Jurkat, Clone E6-1 (cell line): ENCODE results near the gene TSEN15. TPM values are rescaled to one million over a fixed set of nuclear protein-coding genes. Genes with fewer than 3 reads are reported as not detected.

Experiments used
- DNase-seq: peaks from one replicate; pipeline ENCODE4 v3.0.0-alpha.2; 2011; ENCODE audit warnings: low read depth, low spot score
- H3K4me3 ChIP-seq: 2 replicates; pipeline ENCODE4 v1.5.1; 2011; ENCODE audit warnings: mild to moderate bottlenecking, low read length, control low read depth, moderate library complexity
- polyA plus RNA-seq: library from polyadenylated mRNA; unstranded; fragments of >200 nt; gene quantifications from one replicate; pipeline ENCODE4 v1.2.1, GENCODE V29; 2012; ENCODE audit warnings: missing spikeins; ENCODE audit not compliant: insufficient read length, insufficient read depth

The TSEN15 gene
- polyA plus RNA-seq: 60.6 TPM

- peak; percentile 76 for DNase-seq
- H3K4me3 ChIP-seq: peak within 1 kb of the TSS; percentile 71
Measured at GRCh38 chr1:184051485-184052193, at the start of gene TSEN15. TSEN15 (plus strand) TSS chr1:184051730; CDS start chr1:184051756, 26 bp downstream.

DNA sequence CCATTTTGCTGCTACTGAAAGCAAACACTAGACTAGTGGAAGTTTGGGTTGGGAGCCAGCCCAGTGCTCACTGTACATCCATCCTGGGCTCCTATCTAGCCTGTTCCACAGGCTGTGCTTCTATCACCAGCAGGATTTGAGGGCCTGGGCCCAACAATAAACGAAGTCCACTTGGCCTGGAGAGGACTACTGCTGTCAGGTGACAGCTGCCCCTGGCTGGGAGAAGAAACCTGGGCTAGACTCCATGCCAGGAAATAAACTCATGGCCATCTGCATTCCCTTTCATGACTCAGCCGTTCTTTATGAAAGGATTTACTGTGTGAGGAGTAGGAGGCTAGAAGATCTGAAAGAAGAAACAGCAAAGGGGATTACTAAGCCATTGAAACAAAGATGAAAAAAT lies 49.5 kb upstream of the TSEN15 start:
- H3K4me3 ChIP-seq: no peak overlapping the region
- DNase-seq: no peak

DNA sequence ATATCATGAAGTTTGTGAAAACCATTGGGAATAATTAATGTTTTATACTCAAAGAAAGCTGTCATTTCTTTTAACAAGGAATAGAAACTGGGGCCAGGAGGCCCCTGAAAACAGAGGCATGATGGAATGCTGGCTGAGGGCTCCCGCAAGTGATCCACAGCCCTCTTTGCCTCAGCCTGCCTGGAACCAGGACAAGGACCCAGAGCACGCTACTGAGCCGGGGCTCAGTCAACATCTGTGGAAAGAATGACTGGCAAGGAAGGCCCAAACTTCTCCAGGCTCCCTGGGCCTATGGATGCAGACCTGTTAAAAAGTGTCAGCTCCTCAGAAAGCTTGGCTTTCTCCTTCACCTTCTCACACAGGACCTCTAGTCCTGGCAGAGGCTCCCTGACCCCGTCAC lies 46.6 kb upstream of the TSEN15 start:
- no peak for DNase-seq
- H3K4me3 ChIP-seq: no peak overlapping the region

GRCh38 chr1:184005506-184005905 lies 46.0 kb upstream of the TSEN15 start:
- H3K4me3 ChIP-seq: no peak overlapping the region

GRCh38 chr1:184010788-184011187 lies 40.7 kb upstream of the TSEN15 start:
- no peak for DNase-seq
- H3K4me3 ChIP-seq: no peak overlapping the region

More at GRCh38 chr1:184005506-184005905, 46.0 kb upstream of the TSEN15 start:
- DNase-seq: no peak

DNA sequence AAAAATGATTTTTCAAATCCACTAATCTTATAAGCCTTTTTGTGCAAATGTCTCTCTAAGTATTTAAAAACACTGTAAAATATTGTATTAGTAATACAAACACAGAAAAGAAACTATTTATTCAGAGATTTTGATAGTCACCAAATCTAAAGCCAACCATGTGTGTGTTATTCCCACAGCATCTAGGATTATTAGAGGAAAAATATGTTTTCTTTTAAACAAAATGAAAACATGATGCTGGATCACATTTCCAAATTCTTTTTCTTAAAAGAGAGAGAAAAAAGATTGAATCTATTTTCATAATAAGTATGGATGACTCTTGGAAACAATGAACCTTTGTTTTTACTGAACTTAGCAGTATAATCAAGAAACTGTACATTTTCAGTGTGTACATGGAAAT lies 39.3 kb upstream of the TSEN15 start:
- DNase-seq: no peak
- H3K4me3 ChIP-seq: no peak overlapping the region

DNA sequence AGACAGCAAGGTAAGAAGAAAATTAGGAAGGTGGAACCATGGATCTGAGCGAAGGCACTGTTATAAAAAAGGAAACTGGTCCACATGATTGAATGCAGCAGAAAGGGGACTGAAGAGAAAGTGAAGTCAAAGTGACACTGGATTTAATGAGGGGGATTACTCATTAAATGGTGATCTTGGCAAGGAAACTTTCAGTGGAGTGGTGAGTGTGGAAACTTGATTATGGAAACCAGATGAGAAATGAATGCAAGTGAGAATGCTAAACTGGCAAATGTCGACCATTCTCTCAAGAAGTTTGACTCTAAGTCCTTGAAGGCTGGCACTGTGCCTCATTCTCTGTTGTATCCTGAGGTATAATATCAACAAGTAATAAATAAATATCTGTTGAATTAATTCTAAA lies 37.3 kb upstream of the TSEN15 start:
- no peak overlapping the region for H3K4me3 ChIP-seq
- DNase-seq: no peak

GRCh38 chr1:184016169-184016568 lies 35.4 kb upstream of the TSEN15 start:
- H3K4me3 ChIP-seq: no peak overlapping the region
- no peak for DNase-seq

GRCh38 chr1:184017306-184017705 lies 34.2 kb upstream of the TSEN15 start:
- no peak overlapping the region for H3K4me3 ChIP-seq
- DNase-seq: no peak

- no peak overlapping the region for H3K4me3 ChIP-seq
- DNase-seq: no peak
Measured at GRCh38 chr1:184018622-184019021, 32.9 kb upstream of the TSEN15 start.

GRCh38 chr1:184019069-184019468 lies 32.5 kb upstream of the TSEN15 start:
- H3K4me3 ChIP-seq: no peak overlapping the region
- DNase-seq: no peak

DNA sequence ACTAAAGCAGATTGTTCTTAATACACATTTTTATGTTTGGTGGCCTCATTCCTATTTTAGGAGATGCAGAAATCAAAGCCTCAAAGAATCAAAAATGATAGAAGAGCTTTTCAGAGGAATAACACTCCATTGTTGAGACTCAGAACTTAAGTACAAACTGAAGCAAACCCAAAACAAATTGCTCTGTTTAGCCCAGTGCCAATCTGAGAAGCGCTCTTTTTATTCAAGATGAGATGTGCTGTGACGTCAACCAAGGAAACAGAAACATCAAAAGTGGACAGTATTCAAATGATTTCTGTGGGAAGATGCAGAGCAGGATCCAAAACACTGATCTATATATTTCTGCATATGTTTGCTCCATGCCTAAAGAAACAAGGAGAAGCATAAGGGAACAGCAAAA lies 32.0 kb upstream of the TSEN15 start:
- no peak overlapping the region for H3K4me3 ChIP-seq
- no peak for DNase-seq

- no peak for DNase-seq
- H3K4me3 ChIP-seq: no peak overlapping the region
Measured at GRCh38 chr1:184020328-184020727, 31.2 kb upstream of the TSEN15 start.

DNA sequence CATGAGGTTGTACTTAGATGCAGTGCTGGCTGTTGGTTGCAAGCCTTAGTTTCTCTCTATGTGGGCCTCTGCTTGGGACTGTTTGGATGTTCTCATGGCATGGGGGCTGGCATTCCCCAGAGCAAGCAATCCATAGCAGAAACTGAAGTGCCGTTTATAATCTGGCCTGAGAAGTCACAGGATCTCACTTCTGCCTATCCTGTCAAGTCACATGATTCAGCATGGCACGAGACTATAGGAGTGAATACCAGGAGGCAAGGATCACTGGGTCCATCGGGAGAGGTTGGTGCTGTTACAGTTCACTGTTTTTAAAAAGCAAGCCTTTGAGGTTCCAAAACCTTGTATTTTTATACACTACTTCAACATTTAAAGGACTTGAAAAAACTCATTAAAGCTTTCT lies 30.7 kb upstream of the TSEN15 start:
- H3K4me3 ChIP-seq: no peak overlapping the region
- DNase-seq: no peak

GRCh38 chr1:184021728-184022127 lies 29.8 kb upstream of the TSEN15 start:
- no peak overlapping the region for H3K4me3 ChIP-seq
- DNase-seq: no peak

- DNase-seq: no peak
- H3K4me3 ChIP-seq: no peak overlapping the region
Measured at GRCh38 chr1:184022668-184023067, 28.9 kb upstream of the TSEN15 start.

- DNase-seq: no peak
- H3K4me3 ChIP-seq: no peak overlapping the region
Measured at GRCh38 chr1:184023171-184023570, 28.4 kb upstream of the TSEN15 start.

GRCh38 chr1:184025242-184025675 lies 26.3 kb upstream of the TSEN15 start:
- no peak overlapping the region for H3K4me3 ChIP-seq
- DNase-seq: no peak

DNA sequence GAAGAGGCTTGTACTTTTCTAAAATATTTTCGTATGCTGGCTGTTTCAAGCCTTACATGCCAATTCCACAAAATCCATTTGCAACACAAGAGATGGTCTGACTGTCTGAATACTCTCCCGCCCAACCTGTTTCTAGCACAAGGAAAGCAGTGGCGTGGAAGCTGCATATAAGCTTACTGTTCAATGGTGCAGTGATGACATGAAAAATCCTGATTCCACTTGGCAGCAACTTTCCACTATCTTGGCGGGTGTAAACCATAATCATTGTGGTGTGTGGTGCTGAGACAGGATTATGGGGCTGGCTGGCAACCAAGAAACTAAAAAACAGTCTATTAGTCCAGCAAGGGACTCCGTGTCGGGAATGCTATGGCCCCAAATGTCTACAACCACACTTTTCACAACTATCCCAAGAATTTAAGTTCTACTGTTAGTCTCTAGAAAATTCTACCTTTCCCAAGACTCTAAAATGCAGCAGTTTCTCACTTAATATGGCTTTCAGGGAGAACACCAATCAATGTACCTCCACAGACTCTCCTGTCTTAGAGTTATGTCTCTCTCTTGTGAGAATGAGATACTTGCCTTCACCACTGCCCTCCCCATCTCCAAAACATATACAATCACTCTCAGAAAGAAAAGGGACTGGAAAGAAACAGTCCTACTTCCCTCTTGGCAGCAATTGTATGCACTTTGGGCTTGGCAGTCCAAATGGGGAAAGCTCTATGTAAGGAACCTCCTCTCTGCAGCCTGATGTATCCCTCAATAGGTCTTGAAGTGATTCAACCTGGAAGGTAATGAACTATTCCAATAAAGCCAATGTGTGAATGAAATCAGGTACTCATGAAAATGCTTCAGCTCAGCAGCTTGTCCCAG lies 23.5 kb upstream of the TSEN15 start:
- DNase-seq: no peak
- H3K4me3 ChIP-seq: no peak overlapping the region

GRCh38 chr1:184028854-184029623 lies 22.5 kb upstream of the TSEN15 start:
- DNase-seq: no peak
- H3K4me3 ChIP-seq: no peak overlapping the region
